PC-3 (cell line): ENCODE results near the gene MTIF3.

Source experiments
- CTCF ChIP-seq: fragments of 300-600 bp; sonication (generic); conservative IDR thresholded peaks from 2 replicates; pipeline ENCODE4 v1.5.1; 2017; ENCODE audit warnings: antibody characterized with exemption, low read depth, mild to moderate bottlenecking, low read length
- EZH2 ChIP-seq: fragments of 300-600 bp; sonication (generic); IDR thresholded peaks from one replicate; pipeline ENCODE4 v1.6.1; 2017; ENCODE audit warnings: antibody characterized with exemption, mild to moderate bottlenecking, low read length; ENCODE audit not compliant: unreplicated experiment
- EZH2phosphoT487 ChIP-seq: fragments of 300-600 bp; sonication (generic); IDR thresholded peaks from 2 replicates; pipeline ENCODE4 v1.6.1; 2018; ENCODE audit warnings: mild to moderate bottlenecking, antibody characterized with exemption, low read length, borderline replicate concordance

DNA sequence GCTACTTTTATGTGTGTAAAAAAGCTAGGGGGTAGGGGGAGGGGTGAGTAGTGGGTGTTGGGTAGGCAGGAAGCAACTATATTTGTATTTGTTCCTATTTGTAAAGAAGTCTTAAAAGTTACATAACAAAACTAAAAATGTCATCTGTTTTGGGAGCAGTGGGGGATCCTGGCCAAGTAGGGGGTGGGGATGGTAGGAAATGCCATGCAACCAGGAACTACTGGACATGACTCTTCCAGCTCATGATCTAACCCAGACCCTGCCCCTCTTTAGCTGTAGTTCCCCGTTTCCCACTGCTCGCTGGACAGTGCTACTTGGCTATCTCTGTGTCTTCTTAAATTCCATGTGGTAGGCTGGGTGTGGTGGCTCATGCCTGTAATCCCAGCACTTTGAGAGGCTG is 22.7 kb downstream of the MTIF3 start:
- TF ChIP-seq EZH2phosphoT487, result no peak
- no peak for TF ChIP-seq CTCF
- no peak for TF ChIP-seq EZH2
